Glutamatergic neuron (in vitro differentiated cells): Measurements from ENCODE around the gene CAPN5. TPM values are rescaled to one million over a fixed set of nuclear protein-coding genes. Genes with fewer than 3 reads are reported as not detected.

Experiments used
- DNase-seq: peaks from one replicate; pipeline ENCODE4 v3.0.0; 2022
- H3K27ac Mint-ChIP-seq: one replicate; pipeline ENCODE4 v1.8.0; 2020; ENCODE audit warnings: mild to moderate bottlenecking, mixed read lengths, inconsistent platforms; ENCODE audit not compliant: unreplicated experiment
- H3K27me3 Mint-ChIP-seq: one replicate; pipeline ENCODE4 v1.8.0; 2020; ENCODE audit warnings: mild to moderate bottlenecking, moderate library complexity, mixed read lengths, inconsistent platforms; ENCODE audit not compliant: unreplicated experiment
- H3K36me3 Mint-ChIP-seq: one replicate; pipeline ENCODE4 v1.8.0; 2020; ENCODE audit warnings: mild to moderate bottlenecking, mixed read lengths, inconsistent platforms; ENCODE audit not compliant: unreplicated experiment
- H3K4me1 Mint-ChIP-seq: one replicate; pipeline ENCODE4 v1.8.0; 2020; ENCODE audit warnings: mild to moderate bottlenecking, low read depth, mixed read lengths, inconsistent platforms; ENCODE audit not compliant: unreplicated experiment
- H3K4me3 Mint-ChIP-seq: one replicate; pipeline ENCODE4 v1.8.0; 2020; ENCODE audit warnings: mild to moderate bottlenecking, mixed read lengths, inconsistent platforms; ENCODE audit not compliant: unreplicated experiment
- H3K9me3 Mint-ChIP-seq: one replicate; pipeline ENCODE4 v1.8.0; 2020; ENCODE audit warnings: mild to moderate bottlenecking, moderate library complexity, mixed read lengths, inconsistent platforms; ENCODE audit not compliant: unreplicated experiment
- total RNA-seq: library from RNA; stranded (reverse); fragmentation: NEBNext Ultra II Directional; extraction: Animal tissue kit (Norgen Biotek cat#: 25700); gene quantifications from one replicate; pipeline ENCODE4 v1.2.1, GENCODE V29; 2021; ENCODE audit not compliant: unreplicated experiment
- TF ChIP-seq, protein P1 (sequence below): fragments of 200-600 bp; sonication (generic); IDR thresholded peaks from one replicate; pipeline ENCODE4 v1.5.0; 2021; ENCODE audit not compliant: partially characterized antibody, unreplicated experiment

Gene CAPN5
- total RNA-seq, 1 donor from 2014 or later, result 45.0 TPM

DNA sequence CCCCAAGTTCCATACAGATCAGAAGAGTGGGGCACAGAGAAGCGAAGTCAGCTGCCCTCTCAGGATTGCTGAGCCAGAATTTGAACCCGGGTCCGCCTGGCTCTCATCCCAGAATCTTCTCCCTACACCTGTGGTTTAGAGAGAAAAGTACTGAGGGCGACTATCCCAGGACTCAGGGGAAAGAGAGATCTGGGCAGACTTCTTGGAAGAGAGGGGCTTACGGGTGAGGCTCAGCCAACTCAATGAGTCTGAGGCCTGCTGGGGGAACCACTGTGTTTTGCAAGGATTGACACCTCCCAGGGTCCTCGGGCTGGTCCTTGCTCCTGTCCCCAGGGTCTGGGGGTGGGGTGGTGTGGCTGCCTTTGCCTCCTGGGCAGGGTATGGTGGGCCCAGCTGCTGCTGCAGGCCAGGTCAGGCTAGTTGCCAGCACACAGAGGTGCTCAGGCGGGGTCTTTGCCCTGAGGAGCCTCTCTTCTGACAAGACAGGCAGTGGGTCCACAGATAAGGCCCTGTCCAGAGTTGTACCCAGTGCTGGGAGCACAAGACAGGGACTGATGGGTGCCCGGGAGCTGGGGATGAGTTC, 1.2 kb downstream of the CAPN5 start:
- peaks cover 11% of the 10 kb centered on the region for H3K27me3 Mint-ChIP-seq
- peak overlapping the region; percentile 85 for H3K27ac Mint-ChIP-seq
- H3K4me1 Mint-ChIP-seq, result peaks cover 32% of the 10 kb centered on the region
- peaks cover 10% of the 10 kb centered on the region for H3K9me3 Mint-ChIP-seq
- peak overlapping the region; percentile 90 for H3K4me3 Mint-ChIP-seq
- H3K36me3 Mint-ChIP-seq, result no peaks in the 10 kb centered on the region
- DNase-seq, result no peak
- TF ChIP-seq, protein P1, sequence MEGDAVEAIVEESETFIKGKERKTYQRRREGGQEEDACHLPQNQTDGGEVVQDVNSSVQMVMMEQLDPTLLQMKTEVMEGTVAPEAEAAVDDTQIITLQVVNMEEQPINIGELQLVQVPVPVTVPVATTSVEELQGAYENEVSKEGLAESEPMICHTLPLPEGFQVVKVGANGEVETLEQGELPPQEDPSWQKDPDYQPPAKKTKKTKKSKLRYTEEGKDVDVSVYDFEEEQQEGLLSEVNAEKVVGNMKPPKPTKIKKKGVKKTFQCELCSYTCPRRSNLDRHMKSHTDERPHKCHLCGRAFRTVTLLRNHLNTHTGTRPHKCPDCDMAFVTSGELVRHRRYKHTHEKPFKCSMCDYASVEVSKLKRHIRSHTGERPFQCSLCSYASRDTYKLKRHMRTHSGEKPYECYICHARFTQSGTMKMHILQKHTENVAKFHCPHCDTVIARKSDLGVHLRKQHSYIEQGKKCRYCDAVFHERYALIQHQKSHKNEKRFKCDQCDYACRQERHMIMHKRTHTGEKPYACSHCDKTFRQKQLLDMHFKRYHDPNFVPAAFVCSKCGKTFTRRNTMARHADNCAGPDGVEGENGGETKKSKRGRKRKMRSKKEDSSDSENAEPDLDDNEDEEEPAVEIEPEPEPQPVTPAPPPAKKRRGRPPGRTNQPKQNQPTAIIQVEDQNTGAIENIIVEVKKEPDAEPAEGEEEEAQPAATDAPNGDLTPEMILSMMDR, result no peak

DNA sequence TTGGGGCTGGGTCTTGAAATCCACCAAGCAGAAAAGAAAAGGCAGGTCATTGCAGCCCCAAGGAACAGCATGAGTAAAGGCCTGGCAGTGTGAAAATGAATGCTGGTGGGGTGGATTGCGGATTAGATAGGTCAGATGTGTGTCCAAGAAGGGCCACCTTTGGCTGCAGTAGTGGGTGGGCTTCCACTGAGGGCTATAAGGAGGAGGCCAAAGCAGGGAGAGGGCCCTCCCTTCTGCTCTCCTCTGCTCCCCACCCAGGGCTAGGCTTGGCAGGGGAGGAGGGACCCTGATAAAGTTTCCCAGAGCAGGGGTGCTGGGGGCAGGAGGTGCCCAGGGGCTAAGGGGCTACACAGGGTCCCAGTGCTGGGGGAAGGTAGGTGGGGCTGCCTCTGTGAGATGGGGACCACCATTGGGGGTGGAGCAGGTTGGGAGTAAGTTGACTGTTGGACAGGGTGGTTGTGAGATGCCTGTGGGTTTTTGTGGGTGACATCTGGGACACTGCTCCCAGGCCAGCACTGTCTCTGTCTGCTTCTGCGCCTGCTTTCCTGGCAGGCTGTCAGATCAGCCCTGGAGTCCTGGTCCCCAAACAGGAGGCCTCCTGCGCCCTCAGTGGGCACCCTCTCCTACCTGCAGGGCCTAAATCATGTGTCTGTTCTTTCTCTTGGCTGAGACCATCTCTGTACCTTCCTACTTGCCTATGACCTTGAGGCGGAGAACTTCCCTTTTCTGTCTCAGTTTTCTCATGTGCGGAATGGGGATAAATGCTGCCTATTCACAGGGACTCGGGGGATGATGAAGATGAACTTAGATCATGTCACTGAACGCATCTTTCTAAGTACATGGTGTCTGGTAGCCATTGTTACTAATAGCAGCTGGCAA, 1.9 kb downstream of the CAPN5 start:
- DNase-seq, result no peak
- Mint-ChIP-seq H3K27ac (peak overlapping the region; percentile 48), H3K27me3 (peaks cover 15% of the 10 kb centered on the region), H3K4me1 (peaks cover 40% of the 10 kb centered on the region), H3K4me3 (peak overlapping the region; percentile 90), H3K9me3 (peaks cover 3% of the 10 kb centered on the region), H3K36me3 (no peaks in the 10 kb centered on the region)
- TF ChIP-seq, protein P1, result no peak

DNA sequence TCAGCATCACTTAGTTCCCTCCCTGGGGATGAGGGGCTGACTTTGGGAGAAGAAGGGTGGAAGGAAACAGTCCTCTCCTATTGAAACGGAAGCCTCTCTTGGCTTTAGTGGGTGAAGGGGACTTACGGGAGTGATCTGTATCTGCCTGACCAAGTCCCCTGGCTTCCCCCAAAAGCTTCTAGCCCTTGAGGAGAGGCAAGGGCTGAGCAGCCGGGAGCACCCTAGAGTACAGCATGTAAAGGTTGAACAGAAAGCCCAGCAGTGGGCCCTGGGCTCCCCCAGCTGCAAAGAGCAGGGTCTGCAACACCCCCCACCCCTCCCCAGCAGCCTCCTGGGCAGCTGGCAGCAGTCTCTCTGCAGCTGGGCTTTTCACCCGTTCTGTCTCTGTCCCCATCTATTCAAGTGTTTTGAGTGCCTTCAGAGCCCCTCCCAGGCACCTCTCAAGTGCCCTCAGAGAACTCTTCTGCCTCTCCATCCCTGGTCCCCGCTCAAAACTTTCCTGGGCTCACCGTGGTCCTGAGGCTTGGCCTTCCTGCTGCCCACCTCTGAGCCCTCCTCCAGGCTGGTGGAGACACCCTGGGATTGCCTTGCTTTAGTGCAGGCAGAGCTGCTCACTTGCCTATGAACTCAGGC, 2.7 kb downstream of the CAPN5 start:
- Mint-ChIP-seq H3K27ac (peak overlapping the region; percentile 26), H3K4me1 (peaks cover 42% of the 10 kb centered on the region), H3K9me3 (peaks cover 3% of the 10 kb centered on the region), H3K27me3 (peaks cover 15% of the 10 kb centered on the region), H3K36me3 (no peaks in the 10 kb centered on the region), H3K4me3 (peak overlapping the region; percentile 71)
- TF ChIP-seq, protein P1, result no peak
- no peak for DNase-seq

DNA sequence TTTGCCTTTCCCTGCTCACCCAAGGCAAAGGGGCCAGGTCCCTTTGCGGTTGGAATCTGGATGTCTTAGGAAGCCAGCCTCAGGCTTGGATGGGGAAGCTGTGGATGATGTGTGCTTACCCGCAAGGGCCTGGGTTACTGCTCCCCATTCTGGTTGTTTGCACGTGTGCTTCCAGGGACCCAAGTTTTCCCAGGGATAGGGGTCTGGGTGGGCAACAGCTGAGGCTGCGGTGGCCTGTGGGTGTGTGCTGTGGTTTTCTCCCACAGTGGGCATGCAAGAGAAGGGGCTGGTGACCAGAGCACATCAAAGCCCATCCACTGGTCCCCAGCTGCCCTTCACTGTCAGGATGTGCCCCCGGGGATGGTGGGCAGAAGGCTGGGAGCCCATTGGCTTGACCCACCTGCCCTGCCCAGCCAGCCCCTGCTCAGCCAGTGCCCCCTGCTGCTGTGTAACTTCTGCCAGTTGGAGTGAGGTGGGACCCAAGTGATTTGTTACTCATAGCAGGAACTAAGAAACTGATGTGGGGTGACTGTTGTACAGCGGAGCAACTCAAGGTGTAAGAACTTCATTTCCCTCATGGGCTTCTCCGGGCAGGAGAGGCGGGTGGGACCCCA, 3.3 kb downstream of the CAPN5 start:
- H3K9me3 Mint-ChIP-seq, result peaks cover 3% of the 10 kb centered on the region
- no peak for DNase-seq
- TF ChIP-seq, protein P1, result no peak
- peak overlapping the region; percentile 67 for H3K4me3 Mint-ChIP-seq
- peaks cover 12% of the 10 kb centered on the region for H3K27me3 Mint-ChIP-seq
- peaks cover 42% of the 10 kb centered on the region for H3K4me1 Mint-ChIP-seq
- no peaks in the 10 kb centered on the region for H3K36me3 Mint-ChIP-seq
- peak overlapping the region; percentile 22 for H3K27ac Mint-ChIP-seq
